ENCODE measurements around the gene CYFIP2. TPM values are rescaled to one million over a fixed set of nuclear protein-coding genes. Genes with fewer than 3 reads are reported as not detected.

Gene CYFIP2
- total RNA-seq, 1 experiment from 2014 or later, result 74.7 TPM

DNA sequence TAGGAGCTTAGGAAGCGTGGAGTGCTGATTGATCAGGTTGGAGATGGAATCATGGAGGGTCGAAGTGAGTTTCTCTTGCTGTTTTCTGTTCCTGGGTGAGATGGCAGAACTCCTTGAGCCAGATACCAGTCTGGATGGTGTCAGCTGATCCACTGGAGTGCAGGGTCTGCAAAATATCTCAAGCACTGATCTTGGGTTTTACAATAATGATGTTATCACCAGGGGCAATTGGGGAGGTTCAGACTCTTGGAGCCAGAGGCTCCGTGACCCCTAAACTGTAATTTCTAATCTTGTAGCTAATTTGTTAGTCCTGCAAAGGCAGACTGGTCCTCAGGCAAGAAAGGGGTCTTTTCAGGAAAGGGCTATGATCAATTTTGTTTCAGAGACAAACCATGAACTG, 114.1 kb downstream of the CYFIP2 start:
- H3K4me2 ChIP-seq (ENCODE audit: insufficient read depth, insufficient read length, low read length), result no peak overlapping the region
- no peaks in the 10 kb centered on the region for H4K20me1 ChIP-seq (ENCODE audit: control insufficient read depth, insufficient read depth, insufficient read length)
- WGBS (ENCODE audit: extremely low coverage, insufficient read length, low lambda C conversion rate), result no CpG with 5 or more reads among the region's 3 CpGs
- H3K79me1 ChIP-seq (ENCODE audit: insufficient read depth, low read depth, low read length, poor library complexity, severe bottlenecking), result no peaks in the 10 kb centered on the region
- H2BK15ac ChIP-seq (ENCODE audit: low read depth, low read length), result no peak overlapping the region
- no peaks in the 10 kb centered on the region for H3K4me1 ChIP-seq (ENCODE audit: insufficient read depth, low read length)
- H2AFZ ChIP-seq (ENCODE audit: low read length), result no peak overlapping the region
- no peak overlapping the region for H3K9ac ChIP-seq (ENCODE audit: extremely low read depth, insufficient read length, low read length)
- H3K23me2 ChIP-seq (ENCODE audit: insufficient read length, low read depth, low read length, poor library complexity, severe bottlenecking), result no peaks in the 10 kb centered on the region
- H3K4ac ChIP-seq (ENCODE audit: low read depth, low read length), result no peak overlapping the region
- H4K91ac ChIP-seq (ENCODE audit: insufficient read length, low read depth, low read length), result no peak overlapping the region
- H2BK5ac ChIP-seq (ENCODE audit: insufficient read length, low read length), result no peak overlapping the region
- no peak overlapping the region for H4K5ac ChIP-seq (ENCODE audit: insufficient read length, low read depth, low read length)
- no peak overlapping the region for H2BK120ac ChIP-seq (ENCODE audit: low read depth, low read length, poor library complexity, severe bottlenecking)
- H3K18ac ChIP-seq (ENCODE audit: insufficient read length, low read depth, low read length), result no peak overlapping the region
- no peaks in the 10 kb centered on the region for H3K27me3 ChIP-seq (ENCODE audit: insufficient read depth, low read length)
- H3K27ac ChIP-seq (ENCODE audit: insufficient read length, low read depth, low read length), result no peak overlapping the region
- H4K8ac ChIP-seq (replicated peaks; ENCODE audit: insufficient read length, low read depth, low read length), result no peak overlapping the region
- H3K9me3 ChIP-seq (ENCODE audit: control insufficient read depth, low read depth, low read length), result no peaks in the 10 kb centered on the region
- no peak overlapping the region for H2BK12ac ChIP-seq (ENCODE audit: insufficient read length, low read depth, low read length)
- TF ChIP-seq, protein P1, sequence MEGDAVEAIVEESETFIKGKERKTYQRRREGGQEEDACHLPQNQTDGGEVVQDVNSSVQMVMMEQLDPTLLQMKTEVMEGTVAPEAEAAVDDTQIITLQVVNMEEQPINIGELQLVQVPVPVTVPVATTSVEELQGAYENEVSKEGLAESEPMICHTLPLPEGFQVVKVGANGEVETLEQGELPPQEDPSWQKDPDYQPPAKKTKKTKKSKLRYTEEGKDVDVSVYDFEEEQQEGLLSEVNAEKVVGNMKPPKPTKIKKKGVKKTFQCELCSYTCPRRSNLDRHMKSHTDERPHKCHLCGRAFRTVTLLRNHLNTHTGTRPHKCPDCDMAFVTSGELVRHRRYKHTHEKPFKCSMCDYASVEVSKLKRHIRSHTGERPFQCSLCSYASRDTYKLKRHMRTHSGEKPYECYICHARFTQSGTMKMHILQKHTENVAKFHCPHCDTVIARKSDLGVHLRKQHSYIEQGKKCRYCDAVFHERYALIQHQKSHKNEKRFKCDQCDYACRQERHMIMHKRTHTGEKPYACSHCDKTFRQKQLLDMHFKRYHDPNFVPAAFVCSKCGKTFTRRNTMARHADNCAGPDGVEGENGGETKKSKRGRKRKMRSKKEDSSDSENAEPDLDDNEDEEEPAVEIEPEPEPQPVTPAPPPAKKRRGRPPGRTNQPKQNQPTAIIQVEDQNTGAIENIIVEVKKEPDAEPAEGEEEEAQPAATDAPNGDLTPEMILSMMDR (conservative IDR thresholded peaks at IDR 0.05), result no peak
- no peak overlapping the region for H3K56ac ChIP-seq (ENCODE audit: insufficient read length, low read depth, low read length)
- H3K14ac ChIP-seq (ENCODE audit: insufficient read depth, low read length), result no peak overlapping the region
- no peaks in the 10 kb centered on the region for H3K9me3 Mint-ChIP-seq
- DNase-seq, result no peak
- H3K36me3 Mint-ChIP-seq (ENCODE audit: insufficient read depth in 1 of 3, low read depth in 3 of 3), result peaks cover 2 to 30% (median 16%) of the 10 kb centered on the region in 3 experiments; a peak in 5 of 7 replicates
- no peak overlapping the region for H2BK20ac ChIP-seq (ENCODE audit: low read depth, low read length, poor library complexity, severe bottlenecking)
- peaks cover 6 to 9% of the 10 kb centered on the region in 2 experiments for H3K4me1 Mint-ChIP-seq
- no peak overlapping the region for H2AK5ac ChIP-seq (ENCODE audit: insufficient read length, low read length)
- H3T11ph ChIP-seq (ENCODE audit: low read length), result no peak overlapping the region
- no peak overlapping the region for H3K23ac ChIP-seq (ENCODE audit: insufficient read length, low read depth, low read length)
- H3K27me3 Mint-ChIP-seq (ENCODE audit: low read depth), result no peaks in the 10 kb centered on the region
- peaks cover 2% of the 10 kb centered on the region; the same call in 1 of the 2 replicates for H3K79me2 ChIP-seq (ENCODE audit: insufficient read depth, low read length)
- H3K4me3 Mint-ChIP-seq, result no peak overlapping the region
- no peak overlapping the region for H3K27ac Mint-ChIP-seq
